DOHH2 (cell line): Measurements from ENCODE around the gene RHEX.

Source experiments
- EZH2phosphoT487 ChIP-seq: fragments of 200-600 bp; sonication (generic); IDR thresholded peaks from 2 replicates; pipeline ENCODE4 v1.6.1; 2017; ENCODE audit warnings: borderline replicate concordance, mild to moderate bottlenecking, antibody characterized with exemption, low read length, moderate library complexity, mixed read lengths
- TF ChIP-seq, protein P1 (sequence below): fragments of 200-600 bp; sonication (generic); IDR thresholded peaks from one replicate; pipeline ENCODE4 v1.5.1; 2014; ENCODE audit warnings: antibody characterized with exemption, mild to moderate bottlenecking, low read depth, low read length; ENCODE audit not compliant: poor library complexity, severe bottlenecking

DNA sequence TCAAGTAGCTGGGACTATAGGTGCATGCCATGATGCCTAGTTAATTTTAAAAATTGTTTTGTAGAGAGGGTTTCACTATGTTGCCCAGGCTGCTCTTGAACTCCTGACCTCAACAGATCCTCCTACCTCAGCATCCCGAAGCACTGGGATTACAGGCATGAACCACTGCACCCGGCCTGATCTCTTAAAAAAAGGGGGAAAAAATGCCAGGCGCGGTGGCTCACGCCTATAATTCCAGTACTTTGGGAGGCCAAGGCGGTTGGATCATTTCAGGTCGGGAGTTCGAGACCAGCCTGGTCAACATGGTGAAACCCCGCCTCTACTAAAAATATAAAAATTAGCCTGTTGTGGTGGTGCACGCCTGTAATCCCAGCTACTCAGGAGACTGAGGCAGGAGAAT is 51.0 kb downstream of the RHEX start:
- TF ChIP-seq, protein P1, sequence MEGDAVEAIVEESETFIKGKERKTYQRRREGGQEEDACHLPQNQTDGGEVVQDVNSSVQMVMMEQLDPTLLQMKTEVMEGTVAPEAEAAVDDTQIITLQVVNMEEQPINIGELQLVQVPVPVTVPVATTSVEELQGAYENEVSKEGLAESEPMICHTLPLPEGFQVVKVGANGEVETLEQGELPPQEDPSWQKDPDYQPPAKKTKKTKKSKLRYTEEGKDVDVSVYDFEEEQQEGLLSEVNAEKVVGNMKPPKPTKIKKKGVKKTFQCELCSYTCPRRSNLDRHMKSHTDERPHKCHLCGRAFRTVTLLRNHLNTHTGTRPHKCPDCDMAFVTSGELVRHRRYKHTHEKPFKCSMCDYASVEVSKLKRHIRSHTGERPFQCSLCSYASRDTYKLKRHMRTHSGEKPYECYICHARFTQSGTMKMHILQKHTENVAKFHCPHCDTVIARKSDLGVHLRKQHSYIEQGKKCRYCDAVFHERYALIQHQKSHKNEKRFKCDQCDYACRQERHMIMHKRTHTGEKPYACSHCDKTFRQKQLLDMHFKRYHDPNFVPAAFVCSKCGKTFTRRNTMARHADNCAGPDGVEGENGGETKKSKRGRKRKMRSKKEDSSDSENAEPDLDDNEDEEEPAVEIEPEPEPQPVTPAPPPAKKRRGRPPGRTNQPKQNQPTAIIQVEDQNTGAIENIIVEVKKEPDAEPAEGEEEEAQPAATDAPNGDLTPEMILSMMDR = no peak
- no peak for TF ChIP-seq EZH2phosphoT487
